H9 (cell line): ENCODE measurements around the gene RAB9A. TPM values are rescaled to one million over a fixed set of nuclear protein-coding genes. Genes with fewer than 3 reads are reported as not detected.

Source experiments
- DNase-seq: peaks from one replicate; pipeline ENCODE4 v3.0.0-alpha.2; 2017
- H2AFZ ChIP-seq: one replicate; pipeline ENCODE4 v1.6.1; 2013; ENCODE audit warnings: mild to moderate bottlenecking, low read length, control low read depth, moderate library complexity
- H2AK5ac ChIP-seq: 2 replicates; pipeline ENCODE4 v1.6.1; 2013; ENCODE audit warnings: low read length, control low read depth, mixed read lengths; ENCODE audit not compliant: insufficient read length
- H2BK120ac ChIP-seq: one replicate; pipeline ENCODE4 v1.6.1; 2013; ENCODE audit warnings: low read depth, mild to moderate bottlenecking, low read length, control low read depth, inconsistent platforms; ENCODE audit not compliant: poor library complexity, severe bottlenecking
- H2BK12ac ChIP-seq: 2 replicates; pipeline ENCODE4 v1.6.1; 2013; ENCODE audit warnings: low read length, control low read depth, mixed read lengths, low read depth; ENCODE audit not compliant: insufficient read length
- H2BK15ac ChIP-seq: 2 replicates; pipeline ENCODE4 v1.6.1; 2013; ENCODE audit warnings: low read depth, low read length, control low read depth
- H2BK20ac ChIP-seq: one replicate; pipeline ENCODE4 v1.6.1; 2013; ENCODE audit warnings: low read depth, mild to moderate bottlenecking, low read length, control low read depth, inconsistent platforms; ENCODE audit not compliant: poor library complexity, severe bottlenecking
- H2BK5ac ChIP-seq: 2 replicates; pipeline ENCODE4 v1.6.1; 2013; ENCODE audit warnings: low read length, control low read depth, mixed read lengths; ENCODE audit not compliant: insufficient read length
- H3K14ac ChIP-seq: 2 replicates; pipeline ENCODE4 v1.6.1; 2013; ENCODE audit warnings: low read length, control low read depth; ENCODE audit not compliant: insufficient read depth
- H3K18ac ChIP-seq: 2 replicates; pipeline ENCODE4 v1.6.1; 2013; ENCODE audit warnings: low read depth, mild to moderate bottlenecking, mixed read lengths, low read length, control low read depth; ENCODE audit not compliant: insufficient read length
- H3K23ac ChIP-seq: 2 replicates; pipeline ENCODE4 v1.6.1; 2013; ENCODE audit warnings: low read length, control low read depth, mixed read lengths, low read depth; ENCODE audit not compliant: insufficient read length
- H3K23me2 ChIP-seq: 2 replicates; pipeline ENCODE4 v1.6.1; 2013; ENCODE audit warnings: low read depth, mild to moderate bottlenecking, mixed read lengths, low read length, control low read depth; ENCODE audit not compliant: insufficient read length, poor library complexity, severe bottlenecking
- H3K27ac ChIP-seq: 2 replicates; pipeline ENCODE4 v1.5.1; 2013; ENCODE audit warnings: low read length, control low read depth, mixed read lengths, low read depth; ENCODE audit not compliant: insufficient read length
- H3K27me3 ChIP-seq: 2 replicates; pipeline ENCODE4 v1.6.1; 2013; ENCODE audit warnings: low read length, control low read depth, inconsistent platforms; ENCODE audit not compliant: insufficient read depth
- H3K4ac ChIP-seq: 2 replicates; pipeline ENCODE4 v1.6.1; 2013; ENCODE audit warnings: low read depth, mild to moderate bottlenecking, control low read depth, inconsistent platforms, low read length, moderate library complexity
- H3K4me1 ChIP-seq: 2 replicates; pipeline ENCODE4 v1.6.1; 2013; ENCODE audit warnings: low read length, control low read depth, inconsistent platforms; ENCODE audit not compliant: insufficient read depth
- H3K4me2 ChIP-seq: 2 replicates; pipeline ENCODE4 v1.6.1; 2013; ENCODE audit warnings: low read length, control low read depth, mixed read lengths; ENCODE audit not compliant: insufficient read length, insufficient read depth
- H3K56ac ChIP-seq: 2 replicates; pipeline ENCODE4 v1.6.1; 2013; ENCODE audit warnings: low read depth, mild to moderate bottlenecking, mixed read lengths, low read length, control low read depth; ENCODE audit not compliant: insufficient read length
- H3K79me1 ChIP-seq: 2 replicates; pipeline ENCODE4 v1.6.1; 2013; ENCODE audit warnings: low read depth, mild to moderate bottlenecking, moderate library complexity, low read length, control low read depth, inconsistent platforms; ENCODE audit not compliant: insufficient read depth, poor library complexity, severe bottlenecking
- H3K79me2 ChIP-seq: 2 replicates; pipeline ENCODE4 v1.6.1; 2013; ENCODE audit warnings: low read length, control low read depth, inconsistent platforms; ENCODE audit not compliant: insufficient read depth
- H3K9ac ChIP-seq: 2 replicates; pipeline ENCODE4 v1.6.1; 2013; ENCODE audit warnings: low read length, control low read depth, mixed read lengths; ENCODE audit not compliant: insufficient read length; ENCODE audit errors: extremely low read depth
- H3K9me3 ChIP-seq: one replicate; pipeline ENCODE4 v1.6.1; 2013; ENCODE audit warnings: low read depth, low read length, inconsistent platforms; ENCODE audit not compliant: control insufficient read depth
- H3T11ph ChIP-seq: one replicate; pipeline ENCODE4 v1.6.1; 2013; ENCODE audit warnings: mild to moderate bottlenecking, low read length, control low read depth, inconsistent platforms
- H4K20me1 ChIP-seq: one replicate; pipeline ENCODE4 v1.6.1; 2013; ENCODE audit not compliant: control insufficient read depth, insufficient read length, insufficient read depth
- H4K5ac ChIP-seq: 2 replicates; pipeline ENCODE4 v1.6.1; 2013; ENCODE audit warnings: low read depth, mild to moderate bottlenecking, mixed read lengths, low read length, control low read depth; ENCODE audit not compliant: insufficient read length
- H4K8ac ChIP-seq: replicated peaks from 2 replicates; pipeline ENCODE4 v1.6.1; 2013; ENCODE audit warnings: low read length, control low read depth, mixed read lengths, low read depth; ENCODE audit not compliant: insufficient read length
- H4K91ac ChIP-seq: 2 replicates; pipeline ENCODE4 v1.6.1; 2013; ENCODE audit warnings: low read depth, mild to moderate bottlenecking, moderate library complexity, mixed read lengths, low read length, control low read depth; ENCODE audit not compliant: insufficient read length
- H3K27ac Mint-ChIP-seq, 3 experiments: 2 replicates in 2 of 3; 3 replicates in 1 of 3; pipeline ENCODE4 v1.8.0; 2020 to 2021; ENCODE audit warnings: mixed read lengths in 3 of 3, mild to moderate bottlenecking in 1 of 3, moderate library complexity in 1 of 3
- H3K27me3 Mint-ChIP-seq: 2 replicates; pipeline ENCODE4 v1.8.0; 2021; ENCODE audit warnings: low read depth, mild to moderate bottlenecking, moderate library complexity, mixed read lengths
- H3K36me3 Mint-ChIP-seq, 3 experiments: 2 replicates in 2 of 3; 3 replicates in 1 of 3; pipeline ENCODE4 v1.8.0; 2020 to 2021; ENCODE audit warnings: low read depth in 3 of 3, mixed read lengths in 3 of 3; ENCODE audit not compliant: insufficient read depth in 1 of 3
- H3K4me1 Mint-ChIP-seq, 2 experiments: 2 replicates each; pipeline ENCODE4 v1.8.0; 2020; ENCODE audit warnings: mixed read lengths in 2 of 2
- H3K4me3 Mint-ChIP-seq, 2 experiments: 2 replicates in 1 of 2; 3 replicates in 1 of 2; pipeline ENCODE4 v1.8.0; 2020 to 2021; ENCODE audit warnings: mild to moderate bottlenecking in 2 of 2, mixed read lengths in 2 of 2, moderate library complexity in 1 of 2
- H3K9me3 Mint-ChIP-seq, 2 experiments: 2 replicates in 1 of 2; 3 replicates in 1 of 2; pipeline ENCODE4 v1.8.0; 2020; ENCODE audit warnings: mild to moderate bottlenecking in 2 of 2, mixed read lengths in 2 of 2, moderate library complexity in 1 of 2
- WGBS: extraction: QIAGEN DNeasy Blood & Tissue Kit; methylation state at CpG from one replicate; pipeline ENCODE4 v1.1.7; 2013; ENCODE audit warnings: missing lambda C conversion rate, low lambda C conversion rate, mixed read lengths; ENCODE audit not compliant: insufficient read length; ENCODE audit errors: extremely low coverage; 5-methylcytosine and 5-hydroxymethylcytosine counted together
- total RNA-seq: library from RNA; stranded (reverse); gene quantifications from 2 replicates; pipeline ENCODE4 v1.2.1, GENCODE V29; 2021
- TF ChIP-seq, protein P1 (sequence below): fragments of 200-600 bp; sonication (generic); conservative IDR thresholded peaks from 3 replicates; pipeline ENCODE4 v1.8.0; 2021; ENCODE audit warnings: antibody characterized with exemption, mild to moderate bottlenecking

The RAB9A gene
- total RNA-seq, 1 experiment from 2014 or later = 21.3 TPM

- Mint-ChIP-seq H3K9me3 (peaks cover 41 to 55% of the 10 kb centered on the region in 2 experiments), H3K27me3 (no peaks in the 10 kb centered on the region), H3K27ac (peak overlapping the region in 2 of 3 experiments; percentile 46; a peak in 3 of 7 replicates), H3K36me3 (peaks cover 14 to 45% (median 38%) of the 10 kb centered on the region in 3 experiments; a peak in 6 of 7 replicates), H3K4me3 (no peak overlapping the region), H3K4me1 (peaks cover 6 to 11% of the 10 kb centered on the region in 2 experiments)
- TF ChIP-seq, protein P1, sequence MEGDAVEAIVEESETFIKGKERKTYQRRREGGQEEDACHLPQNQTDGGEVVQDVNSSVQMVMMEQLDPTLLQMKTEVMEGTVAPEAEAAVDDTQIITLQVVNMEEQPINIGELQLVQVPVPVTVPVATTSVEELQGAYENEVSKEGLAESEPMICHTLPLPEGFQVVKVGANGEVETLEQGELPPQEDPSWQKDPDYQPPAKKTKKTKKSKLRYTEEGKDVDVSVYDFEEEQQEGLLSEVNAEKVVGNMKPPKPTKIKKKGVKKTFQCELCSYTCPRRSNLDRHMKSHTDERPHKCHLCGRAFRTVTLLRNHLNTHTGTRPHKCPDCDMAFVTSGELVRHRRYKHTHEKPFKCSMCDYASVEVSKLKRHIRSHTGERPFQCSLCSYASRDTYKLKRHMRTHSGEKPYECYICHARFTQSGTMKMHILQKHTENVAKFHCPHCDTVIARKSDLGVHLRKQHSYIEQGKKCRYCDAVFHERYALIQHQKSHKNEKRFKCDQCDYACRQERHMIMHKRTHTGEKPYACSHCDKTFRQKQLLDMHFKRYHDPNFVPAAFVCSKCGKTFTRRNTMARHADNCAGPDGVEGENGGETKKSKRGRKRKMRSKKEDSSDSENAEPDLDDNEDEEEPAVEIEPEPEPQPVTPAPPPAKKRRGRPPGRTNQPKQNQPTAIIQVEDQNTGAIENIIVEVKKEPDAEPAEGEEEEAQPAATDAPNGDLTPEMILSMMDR = no peak
- H3K14ac ChIP-seq = no peak overlapping the region
- H4K20me1 ChIP-seq = no peaks in the 10 kb centered on the region
- H3K56ac ChIP-seq = no peak overlapping the region
- no peaks in the 10 kb centered on the region for H3K79me1 ChIP-seq
- H3K23ac ChIP-seq = no peak overlapping the region
- H2BK5ac ChIP-seq = no peak overlapping the region
- H4K91ac ChIP-seq = no peak overlapping the region
- H3K18ac ChIP-seq = no peak overlapping the region
- no peaks in the 10 kb centered on the region for H3K23me2 ChIP-seq
- no peak for DNase-seq
- no peak overlapping the region for H2BK15ac ChIP-seq
- no peaks in the 10 kb centered on the region for H3K4me1 ChIP-seq
- no peaks in the 10 kb centered on the region for H3K79me2 ChIP-seq
- no peak overlapping the region for H3K4me2 ChIP-seq
- no peak overlapping the region for H4K8ac ChIP-seq
- no peaks in the 10 kb centered on the region for H3K9me3 ChIP-seq
- H2AFZ ChIP-seq = no peak overlapping the region
- H3T11ph ChIP-seq = no peak overlapping the region
- no peak overlapping the region for H2AK5ac ChIP-seq
- no peak overlapping the region for H2BK12ac ChIP-seq
- H3K27ac ChIP-seq = no peak overlapping the region
- no CpG with 5 or more reads among the region's 6 CpGs for WGBS
- H3K9ac ChIP-seq = no peak overlapping the region
- no peak overlapping the region for H2BK20ac ChIP-seq
- H3K4ac ChIP-seq = no peak overlapping the region
- no peak overlapping the region for H2BK120ac ChIP-seq
- no peaks in the 10 kb centered on the region for H3K27me3 ChIP-seq
- H4K5ac ChIP-seq = no peak overlapping the region
Observed at GRCh38 chrX:13659063-13659462, 29.9 kb upstream of the RAB9A start.
